Measurements from ENCODE around the gene PRORP. TPM values are rescaled to one million over a fixed set of nuclear protein-coding genes. Genes with fewer than 3 reads are reported as not detected.

Gene PRORP
- total and polyA plus RNA-seq, 2 of the 13 experiments (the other 11 are each of a cell fraction or from before 2014, with no cell fraction given), result 48.9 to 88.7 TPM

DNA sequence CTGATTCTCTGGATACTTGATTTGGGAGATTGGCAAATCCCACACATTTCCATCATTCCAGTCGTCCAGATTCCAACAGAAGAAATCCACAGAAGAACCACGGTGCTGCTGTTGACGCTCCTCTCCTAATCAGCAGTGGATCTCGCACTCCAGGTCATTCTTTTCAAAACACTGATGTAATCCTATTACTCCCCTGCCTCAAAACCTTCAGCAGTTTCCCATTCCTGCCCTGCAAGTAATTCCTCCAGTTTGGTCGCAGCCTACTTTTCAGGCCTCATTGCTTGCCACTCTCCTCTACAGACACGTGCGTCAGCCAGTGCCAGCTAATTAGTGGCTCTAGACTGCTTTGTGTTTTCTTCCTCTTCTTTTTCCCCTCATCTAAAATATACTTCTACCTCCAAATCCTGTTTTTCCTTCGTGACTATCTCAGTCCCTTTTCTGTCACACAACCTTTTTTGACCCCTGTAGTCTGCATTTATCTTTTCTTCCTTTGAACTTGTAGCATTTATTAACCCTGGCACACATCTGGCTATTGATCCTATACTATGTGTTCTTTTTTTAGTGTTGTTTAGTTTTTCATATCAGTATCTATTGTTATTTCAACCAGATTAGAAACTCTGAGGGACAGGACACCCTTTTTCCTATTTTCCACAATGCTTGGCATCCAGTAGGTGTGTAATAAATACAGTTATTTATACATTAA, 36.8 kb downstream of the PRORP start (continued):
- 0 out of 2 replicates have a peak, but pooled peaks have one; percentile 41 for TF ChIP-seq HOXA9 (CRISPR knock-in tag; IDR thresholded peaks at IDR 0.05; ENCODE audit: borderline replicate concordance)

DNA sequence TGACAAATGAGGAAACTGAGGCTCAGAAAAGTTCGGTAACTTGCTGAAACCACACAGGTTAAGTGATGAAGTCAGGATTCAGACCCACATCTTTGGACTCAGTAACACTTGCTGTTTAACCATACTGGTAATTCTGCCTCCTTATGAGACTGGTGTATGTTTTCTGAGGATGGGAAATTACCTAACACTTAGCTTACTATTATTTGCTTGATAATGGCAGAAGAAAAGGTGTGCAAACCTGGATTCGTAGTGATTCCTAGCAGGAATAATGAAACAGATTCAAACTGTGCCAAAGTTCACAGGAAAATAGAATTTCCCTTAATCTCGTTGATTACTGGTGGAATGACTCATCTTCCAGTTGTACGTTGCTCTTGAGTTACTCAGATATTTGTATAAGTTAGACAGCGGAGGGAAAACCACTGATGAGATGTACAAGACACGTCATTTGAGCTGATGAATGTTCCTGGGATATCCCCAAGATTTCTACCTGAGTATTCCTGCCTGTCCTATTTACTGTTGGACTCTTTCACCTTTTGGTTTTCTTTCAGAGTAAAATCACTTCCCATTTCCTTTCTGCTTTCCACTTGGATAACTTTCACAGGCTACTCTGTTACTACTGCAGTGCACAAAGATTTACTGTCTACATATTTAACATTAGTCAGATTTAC, 37.5 kb downstream of the PRORP start:
- FAIRE-seq, result no peak
- TF ChIP-seq KAT7 (CRISPR knock-in tag; IDR thresholded peaks at IDR 0.05; ENCODE audit: borderline replicate concordance) (no peak), SNRNP70 (IDR thresholded peaks at IDR 0.05; ENCODE audit: low read depth, low read length) (no peak), ISL2 (CRISPR knock-in tag; IDR thresholded peaks at IDR 0.05) (peak; percentile 28; the same call in 1 of the 2 replicates), HDAC1 (CRISPR knock-in tag; IDR thresholded peaks at IDR 0.05) (peak; percentile 29; the same call in 1 of the 2 replicates), RCOR2 (CRISPR knock-in tag; IDR thresholded peaks at IDR 0.05) (peak; percentile 81; the same call in 1 of the 2 replicates), FOXK1 (CRISPR knock-in tag; IDR thresholded peaks at IDR 0.05; ENCODE audit: borderline replicate concordance, low read depth) (peak; percentile 73; the same call in 1 of the 2 replicates), IRF2 (CRISPR knock-in tag; IDR thresholded peaks at IDR 0.05) (peak; percentile 83), GTF2F1 (IDR thresholded peaks at IDR 0.05; ENCODE audit: low read length) (no peak), DNMT3B (CRISPR knock-in tag; conservative IDR thresholded peaks at IDR 0.05) (0 out of 2 replicates have a peak, but pooled peaks have one; percentile 27), NCOA1 (CRISPR knock-in tag; IDR thresholded peaks at IDR 0.05) (0 out of 2 replicates have a peak, but pooled peaks have one; percentile 14), FOXA1 (IDR thresholded peaks at IDR 0.05) (no peak), FOXA1 (CRISPR knock-in tag; IDR thresholded peaks at IDR 0.05) (0 out of 2 replicates have a peak, but pooled peaks have one; percentile 10), JUN (CRISPR knock-in tag; IDR thresholded peaks at IDR 0.05) (peak; percentile 90; the same call in 1 of the 2 replicates), ZBTB42 (CRISPR knock-in tag; IDR thresholded peaks at IDR 0.05) (0 out of 2 replicates have a peak, but pooled peaks have one; percentile 7)
- TF ChIP-seq, protein P1, sequence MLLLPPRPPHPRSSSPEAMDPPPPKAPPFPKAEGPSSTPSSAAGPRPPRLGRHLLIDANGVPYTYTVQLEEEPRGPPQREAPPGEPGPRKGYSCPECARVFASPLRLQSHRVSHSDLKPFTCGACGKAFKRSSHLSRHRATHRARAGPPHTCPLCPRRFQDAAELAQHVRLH (CRISPR knock-in tag; IDR thresholded peaks at IDR 0.05; ENCODE audit: borderline replicate concordance, low read depth), result peak; percentile 75; the same call in 1 of the 2 replicates
- TF ChIP-seq, protein P2, sequence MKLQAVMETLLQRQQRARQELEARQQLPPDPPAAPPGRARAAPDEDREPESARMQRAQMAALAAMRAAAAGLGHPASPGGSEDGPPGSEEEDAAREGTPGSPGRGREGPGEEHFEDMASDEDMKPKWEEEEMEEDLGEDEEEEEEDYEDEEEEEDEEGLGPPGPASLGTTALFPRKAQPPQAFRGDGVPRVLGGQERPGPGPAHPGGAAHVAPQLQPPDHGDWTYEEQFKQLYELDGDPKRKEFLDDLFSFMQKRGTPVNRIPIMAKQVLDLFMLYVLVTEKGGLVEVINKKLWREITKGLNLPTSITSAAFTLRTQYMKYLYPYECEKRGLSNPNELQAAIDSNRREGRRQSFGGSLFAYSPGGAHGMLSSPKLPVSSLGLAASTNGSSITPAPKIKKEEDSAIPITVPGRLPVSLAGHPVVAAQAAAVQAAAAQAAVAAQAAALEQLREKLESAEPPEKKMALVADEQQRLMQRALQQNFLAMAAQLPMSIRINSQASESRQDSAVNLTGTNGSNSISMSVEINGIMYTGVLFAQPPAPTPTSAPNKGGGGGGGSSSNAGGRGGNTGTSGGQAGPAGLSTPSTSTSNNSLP (IDR thresholded peaks at IDR 0.05; ENCODE audit: low read depth, low read length), result peak; percentile 94
- TF ChIP-seq, protein P3, sequence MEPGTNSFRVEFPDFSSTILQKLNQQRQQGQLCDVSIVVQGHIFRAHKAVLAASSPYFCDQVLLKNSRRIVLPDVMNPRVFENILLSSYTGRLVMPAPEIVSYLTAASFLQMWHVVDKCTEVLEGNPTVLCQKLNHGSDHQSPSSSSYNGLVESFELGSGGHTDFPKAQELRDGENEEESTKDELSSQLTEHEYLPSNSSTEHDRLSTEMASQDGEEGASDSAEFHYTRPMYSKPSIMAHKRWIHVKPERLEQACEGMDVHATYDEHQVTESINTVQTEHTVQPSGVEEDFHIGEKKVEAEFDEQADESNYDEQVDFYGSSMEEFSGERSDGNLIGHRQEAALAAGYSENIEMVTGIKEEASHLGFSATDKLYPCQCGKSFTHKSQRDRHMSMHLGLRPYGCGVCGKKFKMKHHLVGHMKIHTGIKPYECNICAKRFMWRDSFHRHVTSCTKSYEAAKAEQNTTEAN (CRISPR knock-in tag; conservative IDR thresholded peaks at IDR 0.05), result 0 out of 2 replicates have a peak, but pooled peaks have one; percentile 36

More for the DNA sequence above, 37.5 kb downstream of the PRORP start:
- H3K9me3 ChIP-seq (ENCODE audit: low read length), result no peaks in the 10 kb centered on the region
- in situ Hi-C loops (cut with HindIII; ENCODE audit: extremely low pct_ligation_motif_present, low pct_unique_long_range_greater_than_20kb), result no loop called here
- H3K4me2 ChIP-seq (ENCODE audit: low read depth, low read length), result peak overlapping the region; percentile 32
- H2AFZ ChIP-seq (ENCODE audit: low read length), result no peak overlapping the region
- peak; percentile 90 for ATAC-seq
- 37% methylated on average over 6 of the region's 6 CpGs for WGBS (ENCODE audit: low lambda C conversion rate)
- H3K27me3 ChIP-seq (ENCODE audit: control insufficient read depth in 1 of 2, insufficient read depth in 2 of 2, low read length in 2 of 2), result no peaks in the 10 kb centered on the region
- BruUV-seq (replicated peaks), result no TSS peak
- peaks cover 1 to 10% of the 10 kb centered on the region in 2 experiments; a peak in 4 of 5 replicates for H3K36me3 ChIP-seq (replicated peaks in 1 of 2; ENCODE audit: control insufficient read depth in 1 of 2, insufficient read depth in 2 of 2, low read length in 2 of 2)
- peak overlapping the region in 1 of 3 experiments; percentile 4; a peak in 1 of 6 replicates for H3K4me3 ChIP-seq (replicated peaks in 1 of 3; ENCODE audit: insufficient read depth in 1 of 3, low read depth in 2 of 3, low read length in 3 of 3)
- H3K4me1 ChIP-seq (ENCODE audit: insufficient read depth, low read length), result peaks cover 26% of the 10 kb centered on the region
- no peaks in the 10 kb centered on the region for H4K20me1 ChIP-seq (ENCODE audit: insufficient read depth, low read length)
- peaks cover 2% of the 10 kb centered on the region for H3K79me2 ChIP-seq (ENCODE audit: insufficient read depth, low read length)
- peak overlapping the region; percentile 20 for H3K27ac ChIP-seq (ENCODE audit: extremely low read length, insufficient read depth, low read length)
- DNase-seq (ENCODE audit: low spot score), result peak; percentile 94
- no peak overlapping the region for H3K9ac ChIP-seq (ENCODE audit: insufficient read depth, low read depth, low read length)
- POLR2A ChIA-PET, result interaction anchor here (0.5 to 2.6 kb wide), 12 partner anchors 10 to 252 kb away, joined by 3 to 22 read pairs (median 6); partner anchors contain the start of genes FAM177A1, NFKBIA, PPP2R3C and PRORP
- CTCF ChIA-PET (ENCODE audit: low intra/inter-chr PET ratio, low total read pairs), result no interaction called here
- intact Hi-C loops (cut with micrococcal nuclease; ENCODE audit: unreplicated experiment), result loop anchor here (5.0 kb wide), 1 partner anchor 132 kb away; the partner anchor contains the start of gene PSMA6

Measured in HepG2 (cell line).